ENCODE measurements around the gene IL20RB.

DNA sequence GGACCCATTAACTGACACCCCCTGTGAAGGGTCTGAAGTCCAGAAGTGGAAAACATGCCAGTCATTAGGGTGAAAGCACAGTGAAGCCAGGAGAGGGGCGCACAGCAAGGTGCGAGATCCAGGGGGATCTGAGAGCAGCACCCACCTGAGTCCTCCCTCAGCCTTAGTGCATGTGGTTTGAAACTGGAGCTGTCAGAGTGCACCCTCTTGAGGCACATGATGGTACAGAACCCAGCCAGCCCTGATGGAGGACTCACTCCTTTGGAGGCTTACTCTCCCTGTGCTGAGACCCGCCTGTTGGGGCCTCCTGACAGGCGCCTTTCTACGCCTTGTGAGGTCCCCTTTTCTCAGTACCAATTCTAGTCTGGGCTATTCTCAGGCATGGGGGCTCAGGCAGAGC is 77.8 kb downstream of the IL20RB start:
- TF ChIP-seq EZH2 (IDR thresholded peaks at IDR 0.05) (no peak), POLR2AphosphoS5 (IDR thresholded peaks at IDR 0.05; ENCODE audit: borderline replicate concordance, low read depth, low read length) (no peak), FOXP2 (optimal IDR thresholded peaks at IDR 0.05; ENCODE audit: control extremely low read depth, extremely low read length, insufficient read depth) (no peak)
